Hepatocyte (in vitro differentiated cells): Measurements from ENCODE around the gene TAF7.

Source experiments
- CTCF ChIP-seq: fragments of 200-600 bp; sonication (generic); IDR thresholded peaks from 2 replicates; pipeline ENCODE4 v1.5.1; 2016; ENCODE audit warnings: antibody characterized with exemption, mild to moderate bottlenecking; ENCODE audit not compliant: poor library complexity
- EZH2phosphoT487 ChIP-seq: fragments of 200-600 bp; sonication (generic); IDR thresholded peaks from one replicate; pipeline ENCODE4 v1.6.1; 2018; ENCODE audit warnings: antibody characterized with exemption, mild to moderate bottlenecking, low read depth, moderate library complexity; ENCODE audit not compliant: unreplicated experiment, severe bottlenecking

DNA sequence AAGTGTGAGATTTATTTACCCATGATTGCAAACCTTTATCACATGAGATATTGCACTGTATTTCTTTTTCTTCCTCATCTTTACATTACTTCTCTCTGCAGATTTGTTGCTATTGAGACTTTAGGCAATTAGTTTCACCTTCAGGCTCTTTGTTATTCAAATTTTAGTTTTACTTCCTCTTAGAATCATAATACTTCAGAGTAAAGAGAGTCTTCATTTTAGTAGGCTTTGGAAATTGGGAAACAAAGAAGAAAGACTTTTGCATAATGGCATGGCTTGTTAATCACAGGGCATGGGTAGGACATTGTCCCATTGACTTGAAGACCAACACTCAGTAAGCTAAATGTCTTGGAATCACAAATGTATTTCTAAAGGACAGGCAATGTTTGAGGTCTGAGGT lies 42.1 kb upstream of the TAF7 start:
- TF ChIP-seq CTCF (no peak), EZH2phosphoT487 (no peak)
